Activated CD8-positive, alpha-beta T cell treated with anti-CD3 and anti-CD28 coated beads for 36 hours (primary cell): Measurements from ENCODE around the gene GCLC. TPM values are rescaled to one million over a fixed set of nuclear protein-coding genes. Genes with fewer than 3 reads are reported as not detected.

Experiments used
- ATAC-seq: fragments of 200-7000 bp; cut with Tn5 transposase; one replicate; pipeline ENCODE4 v1.10.0; 2021; ENCODE audit warnings: mild to moderate bottlenecking, moderate library complexity
- CTCF ChIA-PET: fragments of 350-600 bp; sonication (Branson Sonifier 250); formaldehyde crosslinking; loops from one replicate; lab custom pipeline; 2021; ENCODE audit warnings: antibody characterized with exemption; lab: Charles Lee
- POLR2A ChIA-PET: fragments of 350-600 bp; sonication (Branson Sonifier 250); formaldehyde crosslinking; loops from one replicate; lab custom pipeline; 2021; ENCODE audit warnings: antibody characterized with exemption; lab: Charles Lee
- DNase-seq: peaks from one replicate; pipeline ENCODE4 v3.0.0-alpha.2; 2020
- H3K27ac Mint-ChIP-seq: one replicate; pipeline ENCODE4 v1.8.0; 2021; ENCODE audit warnings: mild to moderate bottlenecking, mixed read lengths
- H3K27me3 Mint-ChIP-seq: one replicate; pipeline ENCODE4 v1.8.0; 2021; ENCODE audit warnings: mixed read lengths
- H3K36me3 Mint-ChIP-seq: one replicate; pipeline ENCODE4 v1.8.0; 2021; ENCODE audit warnings: low read depth, mixed read lengths
- H3K4me1 Mint-ChIP-seq: one replicate; pipeline ENCODE4 v1.8.0; 2021; ENCODE audit warnings: low read depth, mixed read lengths
- H3K4me3 Mint-ChIP-seq: one replicate; pipeline ENCODE4 v1.8.0; 2021; ENCODE audit warnings: mild to moderate bottlenecking, moderate library complexity, mixed read lengths
- H3K9me3 Mint-ChIP-seq: one replicate; pipeline ENCODE4 v1.8.0; 2021; ENCODE audit warnings: mixed read lengths
- CTCF ChIP-seq: fragments of 200-600 bp; IDR thresholded peaks from one replicate; pipeline ENCODE4 v1.8.0; 2022; ENCODE audit warnings: antibody characterized with exemption, mild to moderate bottlenecking
- intact Hi-C: fragments of 100-400 bp; cut with micrococcal nuclease; formaldehyde crosslinking; loops from one replicate; pipeline ENCODE4 v1.10.0; 2022
- total RNA-seq, 2 experiments: library from RNA; stranded (reverse); gene quantifications; one replicate each; pipeline ENCODE4 v1.2.3, GENCODE V29; 2021

Gene GCLC
- total RNA-seq, 2 experiments from 2014 or later, result 17.0 to 18.6 TPM

- DNase-seq (no peak), ATAC-seq (no peak)
- Mint-ChIP-seq H3K27me3 (no peaks in the 10 kb centered on the region), H3K9me3 (no peaks in the 10 kb centered on the region), H3K27ac (no peak overlapping the region), H3K4me1 (no peaks in the 10 kb centered on the region), H3K36me3 (no peaks in the 10 kb centered on the region), H3K4me3 (no peak overlapping the region)
- intact Hi-C loops, result no loop called here
- POLR2A ChIA-PET, result no interaction called here
- no peak for TF ChIP-seq CTCF
- CTCF ChIA-PET, result interaction anchor here (1.0 to 7.9 kb wide), 2 partner anchors 14 to 227 kb away, joined by 3 to 224 read pairs; no protein-coding TSS in a partner anchor
These were observed 45.8 kb downstream of the GCLC start for GRCh38 chr6:53499094-53499493.

DNA sequence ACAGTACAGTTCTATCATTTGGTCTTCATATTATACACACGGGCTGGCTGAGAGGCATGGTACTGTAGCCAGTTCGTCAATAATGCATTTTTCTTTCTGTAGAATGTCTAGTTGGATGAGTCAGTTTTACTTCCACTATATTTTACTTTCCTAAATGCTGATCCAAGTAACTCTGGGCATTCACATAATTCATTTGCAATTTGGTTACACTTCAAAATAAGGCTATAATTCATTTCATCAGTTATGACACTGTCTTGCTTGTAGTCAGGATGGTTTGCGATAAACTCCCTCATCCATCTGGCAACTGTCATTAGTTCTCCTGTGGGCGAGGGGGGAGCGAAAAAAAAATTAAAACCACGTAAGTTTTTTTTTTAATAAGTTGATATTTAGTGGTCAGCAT lies 46.3 kb downstream of the GCLC start:
- ChIA-PET CTCF (interaction anchor here (7.9 kb wide), 1 partner anchor 227 kb away, joined by 224 read pairs; no protein-coding TSS in a partner anchor), POLR2A (no interaction called here)
- no peak for DNase-seq
- intact Hi-C loops, result no loop called here
- Mint-ChIP-seq H3K27me3 (no peaks in the 10 kb centered on the region), H3K36me3 (no peaks in the 10 kb centered on the region), H3K4me3 (no peak overlapping the region), H3K4me1 (no peaks in the 10 kb centered on the region), H3K9me3 (no peaks in the 10 kb centered on the region), H3K27ac (no peak overlapping the region)
- TF ChIP-seq CTCF, result no peak
- ATAC-seq, result no peak

GRCh38 chr6:53497905-53498304 lies 47.0 kb downstream of the GCLC start:
- no peaks in the 10 kb centered on the region for H3K36me3 Mint-ChIP-seq
- no peak overlapping the region for H3K4me3 Mint-ChIP-seq
- intact Hi-C loops, result no loop called here
- ChIA-PET CTCF (interaction anchor here (1.2 to 7.9 kb wide), 4 partner anchors 9 to 228 kb away, joined by 3 to 224 read pairs (median 30); no protein-coding TSS in a partner anchor), POLR2A (interaction anchor here (1.1 kb wide), 1 partner anchor 9 kb away, joined by 3 read pairs; no protein-coding TSS in a partner anchor)
- H3K27me3 Mint-ChIP-seq, result no peaks in the 10 kb centered on the region
- no peak for ATAC-seq
- H3K9me3 Mint-ChIP-seq, result no peaks in the 10 kb centered on the region
- no peak for DNase-seq
- H3K27ac Mint-ChIP-seq, result no peak overlapping the region
- no peak for TF ChIP-seq CTCF
- peaks cover 4% of the 10 kb centered on the region for H3K4me1 Mint-ChIP-seq

- Mint-ChIP-seq H3K4me1 (peaks cover 6% of the 10 kb centered on the region), H3K4me3 (no peak overlapping the region), H3K36me3 (no peaks in the 10 kb centered on the region), H3K27ac (no peak overlapping the region), H3K9me3 (no peaks in the 10 kb centered on the region), H3K27me3 (peaks cover 2% of the 10 kb centered on the region)
- TF ChIP-seq CTCF, result no peak
- intact Hi-C loops, result no loop called here
- CTCF ChIA-PET, result interaction anchor here (0.6 to 7.9 kb wide), 7 partner anchors 10 to 229 kb away, joined by 3 to 224 read pairs (median 4); no protein-coding TSS in a partner anchor
- DNase-seq (no peak), ATAC-seq (no peak)
- POLR2A ChIA-PET, result interaction anchor here (0.6 to 1.1 kb wide), 4 partner anchors 10 to 837 kb away, joined by 3 to 4 read pairs (median 3); no protein-coding TSS in a partner anchor
These were observed 48.0 kb downstream of the GCLC start for GRCh38 chr6:53496797-53497375.
